CD4-positive, alpha-beta T cell treated with Interleukin-10 for 1 hour (primary cell): ENCODE data around the gene CDKAL1.

Experiments
- DNase-seq: peaks from one replicate; pipeline ENCODE4 v3.0.0-alpha.2; 2020

The CDKAL1 gene

DNA sequence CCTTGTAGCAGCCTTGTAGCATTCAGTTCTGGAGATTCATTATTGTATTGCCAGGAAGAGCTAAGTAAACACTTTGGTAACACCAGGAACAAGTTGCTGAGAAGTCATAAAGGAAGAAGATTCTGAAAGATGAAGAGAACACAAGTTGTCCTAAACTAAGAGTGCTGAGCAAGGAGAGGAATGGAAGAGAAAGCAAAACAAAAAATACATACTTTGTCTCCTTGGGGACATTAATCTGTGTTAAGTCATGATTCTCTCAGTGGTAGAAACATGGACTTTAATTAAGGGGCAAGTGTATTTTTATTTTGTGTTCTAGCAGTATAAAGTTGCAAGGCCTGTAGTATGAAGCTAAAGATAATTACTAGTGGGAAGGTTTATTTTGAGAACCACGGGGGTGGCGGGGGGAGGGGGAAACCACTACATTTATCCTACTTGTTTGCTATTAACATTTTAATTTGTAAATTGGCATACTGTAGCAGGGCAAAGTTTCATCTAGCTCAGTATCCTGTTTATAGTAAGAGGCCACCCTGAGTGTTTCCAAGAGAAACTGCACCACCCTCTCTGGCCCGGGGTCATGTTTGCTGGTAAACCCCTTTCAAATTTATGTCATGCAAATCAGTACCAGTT lies 463.0 kb downstream of the CDKAL1 start:
- no peak for DNase-seq

DNA sequence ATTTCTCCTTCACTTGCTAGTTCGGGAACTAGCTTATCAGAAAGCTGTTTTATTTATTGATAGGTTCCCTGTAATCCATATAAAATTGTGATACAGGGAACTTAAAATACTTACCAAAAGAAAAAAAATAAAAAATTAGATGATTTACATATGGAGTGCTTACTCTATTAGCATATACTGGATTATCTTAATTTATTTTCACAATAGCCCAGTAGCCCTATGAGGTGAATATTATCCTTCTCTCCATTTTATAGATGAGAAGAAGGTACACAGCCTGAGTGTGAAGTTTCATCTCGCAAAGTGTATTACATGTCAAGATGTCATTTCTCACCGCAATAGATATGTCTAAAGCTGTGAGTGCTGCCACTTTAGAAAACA lies 463.5 kb downstream of the CDKAL1 start:
- DNase-seq: no peak

DNA sequence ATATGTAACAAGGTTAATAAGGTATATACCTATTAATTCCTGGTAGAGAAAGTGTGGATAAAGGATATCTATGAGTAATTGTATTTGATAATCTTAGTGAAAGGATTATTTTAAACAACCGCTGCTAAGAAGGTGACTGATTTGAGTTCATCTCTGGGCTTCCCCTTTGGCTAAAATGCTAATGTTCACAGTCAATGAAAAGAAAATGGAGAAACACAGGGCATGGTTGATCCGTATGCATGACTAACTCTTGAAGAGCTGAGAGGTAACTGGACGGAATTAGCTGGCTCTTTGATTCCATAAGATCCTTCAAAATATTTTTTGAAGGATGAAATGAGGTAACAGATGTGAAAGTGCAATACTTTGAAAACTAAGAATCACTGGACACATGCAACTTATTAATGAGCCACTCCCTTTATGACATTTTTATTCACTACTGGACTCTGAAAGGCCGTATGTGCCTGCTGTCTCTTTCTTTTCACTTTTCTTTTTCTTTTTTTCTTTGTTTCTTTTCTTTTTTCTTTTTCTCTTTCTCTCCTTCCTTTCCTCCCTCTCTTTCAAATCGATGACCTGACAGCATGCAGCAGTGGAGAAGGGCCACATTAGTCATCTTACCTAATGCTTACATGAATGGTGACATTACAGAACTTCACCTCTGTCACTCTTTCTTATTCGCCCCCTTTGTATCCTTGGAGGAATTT lies 464.6 kb downstream of the CDKAL1 start:
- DNase-seq: no peak

DNA sequence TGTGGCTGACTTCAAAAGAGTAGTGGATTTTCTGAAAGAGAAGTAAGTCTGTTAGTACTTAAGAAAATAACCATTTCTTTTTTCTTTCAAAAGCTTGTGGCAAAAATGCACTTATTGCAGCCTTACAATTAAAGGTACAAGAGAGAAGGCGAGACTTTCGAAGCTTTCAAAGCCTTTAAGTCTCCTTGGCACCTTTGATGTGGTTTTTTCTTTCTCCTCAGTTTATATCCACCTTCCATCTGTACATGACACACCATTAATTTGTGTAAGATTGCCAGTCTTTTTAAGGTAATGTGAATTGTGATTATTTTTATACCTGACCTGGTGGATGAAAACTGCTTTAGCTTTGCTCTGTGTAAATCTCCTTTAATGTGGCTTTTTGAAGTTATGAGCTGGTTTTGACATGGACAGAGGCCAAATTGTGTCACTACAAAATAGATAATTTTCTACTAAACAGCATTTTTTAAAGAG lies 466.1 kb downstream of the CDKAL1 start:
- no peak for DNase-seq

DNA sequence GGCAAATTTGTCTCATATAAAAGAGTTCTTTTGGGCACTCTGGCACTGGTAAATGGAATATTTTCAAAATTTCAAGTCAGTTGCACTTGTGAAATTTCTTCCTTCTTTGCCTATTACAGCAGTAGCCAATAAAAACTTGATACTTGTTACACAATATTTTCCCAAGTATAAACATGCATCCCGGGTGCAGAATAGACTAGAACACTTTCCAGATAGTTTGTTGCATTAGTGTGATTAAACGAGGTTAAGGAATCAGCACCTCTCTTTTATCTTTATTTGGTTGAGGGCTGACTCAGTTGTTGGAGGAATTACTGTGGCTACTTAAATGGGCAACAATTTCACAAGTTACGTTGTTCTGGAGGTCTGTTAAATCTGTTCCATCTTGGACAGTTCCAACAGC lies 467.5 kb downstream of the CDKAL1 start:
- DNase-seq: no peak

DNA sequence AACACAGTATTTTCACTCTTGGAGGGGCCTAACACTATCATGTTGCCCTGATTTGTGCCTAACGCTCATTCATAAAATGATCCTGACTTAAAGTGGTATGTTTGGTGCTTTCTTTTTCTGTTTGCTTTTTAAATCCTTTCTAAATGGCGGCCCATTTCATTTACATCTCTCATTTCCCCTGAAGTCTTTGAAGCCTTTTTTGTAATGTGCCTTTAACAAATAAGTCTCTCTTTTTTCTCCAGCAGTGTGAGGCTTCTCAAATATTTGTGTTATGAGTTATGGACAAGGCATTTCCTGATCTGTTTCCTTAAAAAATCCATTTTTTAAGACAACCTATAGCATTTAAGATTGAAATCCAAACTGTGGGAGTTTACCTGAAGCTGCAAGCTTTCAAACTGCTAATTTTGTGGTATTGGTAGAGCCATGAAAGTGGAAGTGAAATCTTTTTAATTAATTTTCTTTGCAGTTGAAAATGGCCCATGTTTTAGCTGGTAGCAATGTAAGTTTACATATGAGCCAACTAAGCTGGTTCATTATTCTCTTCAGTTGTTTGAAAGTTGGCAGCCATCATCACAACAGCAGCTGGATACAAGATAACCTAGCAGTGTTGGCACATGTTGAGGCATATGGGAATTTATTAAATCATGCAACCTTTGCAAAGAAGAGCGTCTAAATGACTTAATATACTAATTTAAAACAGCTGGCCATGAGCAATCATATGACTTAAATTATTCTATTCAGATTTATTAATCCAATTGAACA lies 469.7 kb downstream of the CDKAL1 start:
- DNase-seq: no peak

DNA sequence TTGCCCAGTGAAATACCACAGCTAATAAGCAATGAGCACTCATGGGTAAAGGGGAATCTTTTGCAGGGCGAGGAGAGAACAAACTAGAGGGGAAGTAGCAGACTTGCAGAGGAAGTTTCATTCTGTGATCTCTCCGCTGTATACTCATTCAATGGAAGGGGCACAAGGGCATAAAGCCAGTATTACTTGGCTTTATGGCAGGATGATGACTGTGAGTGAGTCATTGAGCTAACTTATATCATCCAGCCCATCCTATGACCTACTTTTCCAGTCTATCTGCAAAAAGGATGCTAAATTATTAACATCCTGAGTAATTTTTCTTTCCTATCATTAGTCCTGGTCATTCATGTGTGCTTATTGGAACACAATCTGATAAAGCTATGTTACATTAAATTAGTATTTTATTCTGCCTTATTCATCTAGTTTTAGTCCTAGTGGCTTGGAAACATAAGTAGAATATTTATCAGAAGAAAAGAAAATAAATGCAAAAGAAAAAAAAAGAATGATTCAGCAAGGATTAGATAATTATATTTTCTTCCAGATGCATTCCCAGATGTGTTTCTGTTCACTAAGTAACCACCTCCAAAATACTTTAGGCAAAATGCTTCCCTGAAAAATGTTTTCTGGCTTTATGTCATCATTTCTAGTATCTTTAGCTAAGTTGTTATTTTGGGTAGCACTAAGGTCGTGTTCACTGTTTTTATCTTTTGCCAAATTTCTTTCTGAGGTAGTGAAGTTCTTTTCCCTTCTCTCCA lies 471.7 kb downstream of the CDKAL1 start:
- DNase-seq: no peak

DNA sequence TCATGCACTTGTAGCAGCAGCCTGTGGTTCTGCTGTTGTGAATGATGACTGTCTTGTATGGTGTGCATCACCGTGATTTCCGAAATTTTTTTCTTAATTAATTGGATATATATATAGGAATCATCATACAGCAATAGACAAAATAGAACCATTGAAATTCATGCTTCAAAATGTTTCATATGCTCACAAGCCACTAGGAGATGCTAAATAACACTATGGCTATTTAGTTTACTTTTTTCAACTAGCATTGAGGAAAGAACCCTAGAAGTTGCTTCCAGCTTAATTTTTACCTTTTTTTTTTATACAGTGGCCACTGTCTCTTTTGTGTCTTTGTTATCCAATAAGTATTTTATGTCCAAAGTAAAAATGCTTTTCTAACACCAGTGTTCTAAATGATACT lies 485.4 kb downstream of the CDKAL1 start:
- no peak for DNase-seq

DNA sequence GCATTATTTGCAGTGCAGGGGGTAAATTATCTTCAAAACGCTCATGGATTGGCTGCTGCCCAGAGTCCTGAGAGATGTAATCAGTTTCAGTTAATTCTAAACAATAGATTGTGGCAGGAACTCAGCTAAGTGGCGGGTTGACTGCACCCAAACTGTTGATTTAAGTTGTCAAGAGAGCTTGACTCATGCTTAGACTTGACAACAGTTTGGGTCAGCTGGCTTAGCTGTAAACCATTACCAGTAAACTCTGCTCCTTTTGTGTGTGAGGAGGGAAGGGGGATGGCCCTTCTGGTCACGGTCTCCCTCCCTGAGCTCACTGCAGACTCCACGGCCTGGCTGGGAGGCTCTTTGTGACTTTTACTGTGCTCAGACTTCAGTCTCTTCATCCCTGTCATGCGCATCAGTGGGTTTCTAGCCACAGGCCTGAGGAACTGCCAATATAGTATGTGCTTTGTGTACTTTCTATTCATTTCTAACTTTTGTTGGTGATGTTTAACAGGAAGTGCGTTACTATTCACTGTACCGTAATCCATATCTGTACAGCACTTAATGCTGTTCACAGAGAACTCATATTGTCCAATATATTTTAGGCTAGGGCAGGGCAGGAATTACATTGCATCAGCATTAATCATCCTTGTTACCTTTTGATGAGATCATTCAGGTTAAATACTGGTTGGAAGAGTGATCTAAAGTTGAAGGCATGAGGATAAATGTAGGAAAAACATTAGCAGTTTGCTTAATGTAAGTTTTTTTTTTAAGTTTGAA lies 488.3 kb downstream of the CDKAL1 start:
- DNase-seq: no peak

DNA sequence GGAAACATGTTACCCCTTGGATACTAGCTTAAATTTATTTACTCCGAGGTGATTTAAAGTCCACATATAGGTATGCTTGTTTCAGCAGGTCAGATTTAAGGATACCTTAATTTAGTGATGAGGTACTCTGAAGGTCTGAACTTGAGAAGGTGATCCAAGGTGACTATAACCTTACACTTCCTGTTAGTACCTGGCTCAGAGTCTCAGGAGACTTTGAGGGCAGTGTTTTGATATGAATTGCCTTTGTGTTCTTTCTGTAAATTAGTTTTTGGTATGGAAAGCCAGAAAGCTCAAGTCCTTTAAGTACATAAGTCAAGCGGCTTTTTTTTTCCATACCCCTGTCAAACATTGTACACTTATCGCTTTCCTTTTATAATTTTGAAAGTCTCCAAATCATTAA lies 489.0 kb downstream of the CDKAL1 start:
- no peak for DNase-seq

DNA sequence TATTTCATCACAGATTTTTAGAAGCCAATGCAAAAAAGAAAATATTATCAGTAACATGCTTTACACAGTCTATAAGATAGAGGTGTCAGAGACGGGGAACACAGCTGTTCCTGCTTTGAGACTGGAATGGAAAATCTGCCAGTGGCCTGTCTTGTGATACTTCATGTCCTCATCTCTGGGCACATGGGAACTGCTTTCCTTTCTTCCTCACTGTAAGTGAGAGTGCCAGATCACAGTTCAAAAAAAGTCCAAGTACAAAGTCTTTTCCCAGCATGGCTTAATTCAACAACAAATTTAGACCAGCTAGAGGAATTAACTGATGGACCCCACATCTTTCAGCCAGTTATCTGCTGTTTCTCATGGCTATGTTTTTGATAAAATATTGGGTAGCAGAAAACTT lies 490.4 kb downstream of the CDKAL1 start:
- DNase-seq: no peak

DNA sequence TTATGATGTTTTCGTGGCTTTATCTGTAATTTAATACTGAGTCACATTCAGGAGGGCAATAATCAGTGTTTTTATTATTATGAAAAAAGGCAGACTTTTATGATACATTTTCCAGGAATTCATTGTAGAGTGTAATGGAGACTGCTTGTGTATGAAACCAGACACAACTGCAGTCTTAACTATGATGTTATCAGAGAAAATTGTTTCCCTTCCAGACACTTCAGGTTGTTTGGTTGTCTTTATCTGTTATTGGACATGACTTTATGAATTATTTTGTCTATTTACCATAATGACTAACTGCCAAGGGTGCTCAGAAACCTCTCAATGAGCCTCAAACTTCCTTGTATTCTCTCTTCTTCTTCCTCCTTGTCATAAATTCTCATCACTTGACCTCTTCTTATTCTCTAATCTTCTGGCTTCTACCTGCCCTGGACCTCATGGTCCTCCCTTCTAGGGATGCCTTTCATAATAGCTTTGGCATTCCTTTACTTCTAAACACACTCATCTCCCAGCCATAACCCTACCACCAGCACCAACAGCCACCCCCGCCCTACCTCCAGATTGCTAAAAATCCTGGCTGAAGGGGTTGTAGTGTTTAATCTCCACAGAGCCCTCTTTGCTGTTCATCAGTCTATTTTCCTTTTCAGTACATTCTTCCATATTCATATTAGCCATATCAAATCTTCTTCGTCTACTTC lies 492.5 kb downstream of the CDKAL1 start:
- no peak for DNase-seq

DNA sequence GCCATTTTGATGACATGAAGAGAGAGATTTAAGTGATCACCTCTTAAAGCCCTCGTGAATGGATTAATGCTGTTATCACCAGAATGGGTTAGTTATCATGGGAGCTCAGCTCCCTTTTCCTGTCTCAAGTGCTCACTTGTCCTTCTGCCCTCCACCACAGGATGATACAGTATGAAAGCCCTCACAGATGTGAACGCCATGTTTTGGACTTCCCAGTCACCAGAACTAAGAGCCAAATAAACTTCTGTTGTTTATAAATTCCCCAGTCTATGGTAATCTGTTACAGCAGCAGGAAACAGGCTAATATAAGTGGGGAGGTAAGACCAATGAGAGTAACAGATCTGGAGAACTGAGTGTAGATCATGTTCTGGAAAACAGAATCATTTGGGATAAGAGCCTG lies 493.2 kb downstream of the CDKAL1 start:
- DNase-seq: no peak

DNA sequence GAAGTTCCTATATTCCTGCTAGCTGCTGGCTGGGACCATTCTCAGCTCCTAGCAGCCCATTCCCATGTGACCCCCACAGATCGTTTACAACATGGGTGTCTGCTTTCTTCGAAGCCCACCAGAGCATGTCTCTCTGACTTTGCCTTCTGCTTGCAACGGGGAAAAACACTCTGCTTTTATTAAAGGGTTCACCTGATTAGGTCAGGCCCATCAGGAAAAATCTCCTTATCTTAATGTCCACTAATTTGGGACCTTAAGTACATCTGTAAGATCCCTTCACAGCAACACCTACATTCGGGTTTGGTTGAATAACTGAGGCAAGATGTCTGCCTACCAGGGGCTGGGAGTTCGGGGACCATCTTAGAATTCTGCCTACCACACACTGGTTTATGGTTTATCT lies 496.9 kb downstream of the CDKAL1 start:
- no peak for DNase-seq

DNA sequence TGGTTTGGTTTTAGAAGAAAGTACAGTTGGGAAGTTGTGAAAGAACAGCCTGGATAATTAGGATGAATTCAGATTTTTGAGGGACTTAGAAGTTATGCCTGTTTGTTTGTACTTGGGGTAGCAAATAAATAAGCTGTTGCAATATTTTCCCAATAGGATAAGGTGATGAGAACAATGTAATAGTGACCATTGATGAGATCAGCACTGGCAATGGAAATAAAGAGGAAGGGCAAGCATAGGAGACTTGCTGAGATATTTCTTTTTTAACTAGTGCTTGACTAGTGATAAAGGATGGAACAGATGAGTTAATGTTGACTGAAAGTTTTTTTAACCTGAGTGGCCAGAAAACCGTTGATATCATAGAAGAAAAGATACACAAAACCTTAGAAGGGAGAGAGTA lies 498.8 kb downstream of the CDKAL1 start:
- DNase-seq: no peak

DNA sequence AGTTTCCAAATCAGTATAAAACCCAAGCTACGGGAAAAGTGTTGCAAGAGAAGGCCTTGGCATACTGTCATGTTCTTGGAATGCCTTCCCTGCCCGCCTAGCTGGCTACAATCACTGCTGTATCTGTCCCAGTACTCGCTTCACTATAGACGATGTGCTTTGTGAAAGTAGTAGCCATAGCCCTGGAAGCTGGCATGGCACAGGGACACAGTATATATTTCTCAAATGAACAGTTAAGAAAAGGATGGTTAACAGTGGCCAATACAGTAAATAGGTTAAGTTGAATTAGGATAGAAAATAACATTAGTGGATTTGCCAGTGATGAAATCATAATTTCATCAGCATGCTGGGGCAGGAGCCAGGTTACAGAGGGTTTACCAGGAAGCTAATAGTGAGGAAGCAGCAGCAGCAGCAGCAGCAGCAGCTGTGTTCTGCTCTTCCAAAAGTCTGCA lies 499.3 kb downstream of the CDKAL1 start:
- DNase-seq: no peak

DNA sequence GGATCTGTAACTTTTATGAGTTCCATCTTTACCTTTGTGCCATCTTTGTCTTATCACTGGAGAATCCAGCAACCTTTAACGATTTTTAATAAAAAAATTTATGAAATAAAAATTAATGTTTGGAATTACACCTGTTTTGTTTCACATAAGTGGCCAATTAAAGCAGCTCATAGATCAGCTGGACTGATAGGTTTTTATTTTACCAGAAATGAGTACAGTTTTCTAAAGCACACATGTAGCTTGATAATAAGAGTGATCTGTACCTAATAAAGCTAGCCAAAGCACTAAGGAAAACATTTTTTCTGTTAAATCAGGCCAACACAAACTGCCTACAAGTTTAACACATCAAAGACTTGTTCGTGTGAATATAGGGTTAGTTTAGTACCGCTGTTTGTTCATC lies 500.1 kb downstream of the CDKAL1 start:
- no peak for DNase-seq

DNA sequence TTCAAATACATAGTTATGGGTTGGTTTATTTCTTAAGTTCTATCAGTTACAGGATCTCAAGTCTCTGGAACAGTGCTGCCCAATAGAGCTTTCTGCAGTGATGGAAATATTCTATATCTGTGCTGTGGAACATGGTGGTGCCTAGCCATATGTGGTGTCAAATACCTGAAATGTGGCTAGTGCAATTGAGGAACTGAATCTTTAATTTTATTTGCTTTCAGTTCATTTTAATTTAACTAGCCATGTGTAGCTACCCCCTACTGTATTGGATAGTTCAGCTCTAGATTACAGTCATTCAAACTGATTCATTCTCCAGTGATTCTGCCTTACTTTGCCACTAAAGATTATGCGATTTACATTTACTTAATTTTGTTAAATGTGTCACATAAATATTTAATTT lies 503.2 kb downstream of the CDKAL1 start:
- no peak for DNase-seq

DNA sequence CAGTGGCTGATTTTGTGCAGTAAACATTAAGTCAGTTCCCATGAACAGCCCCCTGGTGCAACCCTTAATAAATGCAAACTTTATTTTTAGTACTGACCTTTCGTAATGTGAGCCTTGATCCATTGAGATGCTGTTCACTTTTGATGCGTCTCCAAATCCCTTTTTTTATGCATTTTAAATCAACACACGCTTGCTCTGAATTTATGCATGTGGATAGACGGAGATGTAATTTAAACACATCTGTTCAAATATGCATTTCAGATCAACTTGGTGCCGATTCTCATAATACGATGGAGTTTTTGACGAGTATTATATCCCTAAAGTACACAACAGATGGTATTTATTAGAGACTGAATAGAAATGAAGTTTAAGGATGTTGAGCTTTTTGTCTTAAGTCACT lies 505.7 kb downstream of the CDKAL1 start:
- DNase-seq: no peak

DNA sequence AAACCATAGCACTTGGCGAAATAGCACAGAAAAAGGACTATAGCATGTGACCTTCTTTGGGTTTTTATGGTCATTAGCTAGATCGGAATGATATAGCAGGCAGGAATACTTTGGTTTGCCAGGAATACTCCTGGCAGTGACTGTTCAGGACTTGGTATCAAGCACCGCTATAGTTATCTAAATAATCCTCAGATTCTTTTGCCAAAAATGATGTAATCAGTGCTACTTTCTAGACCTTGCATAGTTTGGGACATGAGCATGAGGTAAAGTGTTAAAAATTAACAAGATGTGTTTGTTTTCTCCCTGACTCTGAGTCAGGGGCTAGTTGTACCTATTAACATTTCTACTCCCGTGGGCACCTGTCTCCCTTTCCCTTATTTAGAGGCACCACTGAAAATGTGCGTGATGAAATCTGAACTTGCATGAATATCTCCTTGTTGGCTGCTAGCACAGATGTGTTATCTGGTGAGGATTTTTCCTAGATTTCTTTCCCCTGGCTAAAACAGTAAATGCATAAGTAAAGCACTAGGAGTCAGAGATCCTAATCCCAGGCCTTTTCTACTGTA lies 511.0 kb downstream of the CDKAL1 start:
- DNase-seq: no peak

DNA sequence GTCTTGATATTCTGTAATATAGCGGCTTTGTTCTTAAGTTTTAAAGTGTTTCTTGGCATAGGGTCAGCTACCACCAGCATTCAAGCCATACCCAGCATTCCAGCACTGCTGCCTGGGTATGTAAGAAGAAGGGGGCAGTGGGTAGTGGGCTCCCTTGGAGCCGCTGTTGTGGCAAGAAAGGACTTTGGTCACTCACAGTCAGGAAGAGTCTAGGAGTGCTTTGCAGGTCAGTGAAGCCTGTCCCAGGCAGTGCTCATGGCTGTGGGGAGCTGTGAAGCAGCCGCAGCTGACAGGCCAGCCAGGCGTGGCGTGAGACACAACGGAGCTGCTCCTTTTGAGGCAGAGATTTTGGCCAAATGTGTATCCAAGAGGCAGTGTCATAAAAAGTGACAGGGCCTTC lies 512.0 kb downstream of the CDKAL1 start:
- DNase-seq: no peak

DNA sequence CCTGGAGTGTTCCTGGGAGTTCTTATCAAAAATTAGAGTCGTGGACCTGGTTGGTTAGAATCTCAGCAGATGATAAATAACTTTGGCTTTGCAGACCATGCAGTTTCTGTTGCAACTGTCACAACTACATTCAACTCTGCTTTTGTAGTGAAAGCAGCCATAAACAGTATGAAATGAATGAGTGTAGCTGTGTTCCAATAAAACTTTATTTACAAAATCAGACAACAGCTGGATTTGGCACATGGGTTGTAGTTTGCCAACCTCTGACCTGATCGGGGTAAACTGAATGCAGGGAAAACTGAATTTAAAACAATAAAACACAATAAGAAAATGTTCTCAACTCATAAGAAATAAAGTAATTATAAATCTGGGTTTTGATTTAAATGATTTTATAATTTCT lies 513.8 kb downstream of the CDKAL1 start:
- no peak for DNase-seq
